ENCODE measurements around the gene IER5L. TPM values are rescaled to one million over a fixed set of nuclear protein-coding genes. Genes with fewer than 3 reads are reported as not detected.
A peak's percentile ranks its signal among the peaks of the same experiment; 100 is the strongest.

Gene IER5L
- total and polyA plus RNA-seq, 9 of the 15 experiments (the other 6 are each of a cell fraction or from before 2014, with no cell fraction given): 0.14 to 11.9 (median 0.52) TPM

DNA sequence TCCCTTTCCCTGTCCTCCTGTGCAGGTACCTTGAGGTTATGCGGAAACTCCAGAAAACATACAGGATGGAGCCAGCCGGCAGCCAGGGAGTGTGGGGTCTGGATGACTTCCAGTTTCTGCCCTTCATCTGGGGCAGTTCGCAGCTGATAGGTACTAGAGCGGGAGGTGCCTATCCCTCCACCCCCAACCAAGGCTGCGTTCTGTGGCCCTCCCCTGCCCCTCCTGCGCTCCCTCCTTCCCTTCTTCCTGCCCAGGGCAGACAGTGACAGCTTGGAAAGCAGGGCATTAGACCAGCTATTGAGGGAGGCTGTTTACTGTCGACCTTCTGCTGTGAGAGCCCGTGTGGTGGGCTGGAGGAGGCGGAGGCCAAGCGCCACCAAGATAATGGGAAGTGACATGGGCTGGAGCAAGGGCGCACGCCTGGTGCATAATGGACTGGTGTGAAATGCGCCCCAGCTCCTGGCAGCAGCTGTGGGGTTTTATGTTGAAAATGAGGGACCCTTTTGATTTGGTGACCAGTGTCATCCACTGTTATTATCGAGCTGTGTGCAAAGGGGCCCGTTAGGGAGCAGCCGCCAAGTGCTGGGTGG, 41.5 kb downstream of the IER5L start:
- FAIRE-seq (no peak), DNase-seq (ENCODE audit: extremely low read depth in 1 of 4, low spot score in 3 of 4) (no peak), ATAC-seq (no peak)
- H3K9ac ChIP-seq (ENCODE audit: insufficient read depth in 1 of 2, low read depth in 2 of 2, low read length in 2 of 2): peak overlapping the region in 1 of 2 experiments; percentile 67; a peak in 2 of 4 replicates
- no peak overlapping the region for H2AFZ ChIP-seq (ENCODE audit: low read depth, low read length)
- POLR2A ChIA-PET: interaction anchor here (0.5 to 0.7 kb wide), 4 partner anchors 15 to 515 kb away, joined by 3 read pairs; no protein-coding TSS in a partner anchor
- no TSS peak for BruUV-seq (replicated peaks)
- CTCF ChIA-PET (ENCODE audit: low intra/inter-chr PET ratio): no interaction called here
- H3K4me3 ChIP-seq: no peak overlapping the region
- 82% methylated on average over 14 of the region's 16 CpGs for WGBS (ENCODE audit: insufficient coverage, low coverage, missing lambda C conversion rate)
- no peak overlapping the region for H3K27ac ChIP-seq (ENCODE audit: extremely low read depth, low read depth, low read length)
- H3K36me3 ChIP-seq (ENCODE audit: control insufficient read depth, insufficient read depth, low read length): peaks cover 69% of the 10 kb centered on the region
- H3K79me2 ChIP-seq (ENCODE audit: control insufficient read depth, insufficient read depth, low read length): peaks cover 9% of the 10 kb centered on the region
- no peaks in the 10 kb centered on the region for H3K27me3 ChIP-seq (ENCODE audit: control insufficient read depth in 2 of 2, insufficient read depth in 2 of 2, low read length in 2 of 2)
- no peaks in the 10 kb centered on the region for H3K9me3 ChIP-seq (replicated peaks; ENCODE audit: control insufficient read depth, insufficient read depth, low read depth, low read length)
- H4K20me1 ChIP-seq (replicated peaks; ENCODE audit: control insufficient read depth, insufficient read depth, low read length): no peaks in the 10 kb centered on the region
- H3K9me1 ChIP-seq (ENCODE audit: control insufficient read depth, insufficient read depth, low read length): no peaks in the 10 kb centered on the region
- in situ Hi-C loops (cut with MboI): no loop called here
- TF ChIP-seq ZNF263 (CRISPR knock-in tag; IDR thresholded peaks at IDR 0.05; ENCODE audit: borderline replicate concordance) (no peak), TAF15 (IDR thresholded peaks at IDR 0.05; ENCODE audit: low read depth, low read length) (no peak), KLF16 (IDR thresholded peaks at IDR 0.05) (no peak), CSDE1 (IDR thresholded peaks at IDR 0.05) (no peak), ZNF212 (CRISPR knock-in tag; IDR thresholded peaks at IDR 0.05) (no peak), ARID2 (IDR thresholded peaks at IDR 0.05) (no peak), CBX3 (IDR thresholded peaks at IDR 0.05; ENCODE audit: borderline replicate concordance in 1 of 2, low read length in 2 of 2) (no peak), ZBTB17 (CRISPR knock-in tag; IDR thresholded peaks at IDR 0.05) (no peak), FOXK1 (CRISPR knock-in tag; IDR thresholded peaks at IDR 0.05; ENCODE audit: borderline replicate concordance) (no peak), GATAD2B (IDR thresholded peaks at IDR 0.05; ENCODE audit: borderline replicate concordance) (no peak), MED1 (CRISPR knock-in tag; IDR thresholded peaks at IDR 0.05; ENCODE audit: borderline replicate concordance) (no peak), NCOR1 (IDR thresholded peaks at IDR 0.05) (no peak), ETV5 (CRISPR knock-in tag; IDR thresholded peaks at IDR 0.05; ENCODE audit: low read depth) (no peak), EGR1 (conservative IDR thresholded peaks at IDR 0.05) (no peak), RNF2 (IDR thresholded peaks at IDR 0.05) (no peak), XRCC4 (IDR thresholded peaks at IDR 0.05; ENCODE audit: extremely low read depth, insufficient read depth, insufficient read length) (no peak), NR0B1 (IDR thresholded peaks at IDR 0.05; ENCODE audit: partially characterized antibody) (no peak), HEY1 (CRISPR knock-in tag; IDR thresholded peaks at IDR 0.05; ENCODE audit: borderline replicate concordance) (no peak)
- TF ChIP-seq, protein P1, sequence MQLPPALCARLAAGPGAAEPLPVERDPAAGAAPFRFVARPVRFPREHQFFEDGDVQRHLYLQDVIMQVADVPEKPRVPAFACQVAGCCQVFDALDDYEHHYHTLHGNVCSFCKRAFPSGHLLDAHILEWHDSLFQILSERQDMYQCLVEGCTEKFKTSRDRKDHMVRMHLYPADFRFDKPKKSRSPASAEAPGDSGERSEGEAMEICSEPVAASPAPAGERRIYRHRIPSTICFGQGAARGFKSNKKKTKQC (CRISPR knock-in tag; IDR thresholded peaks at IDR 0.05): no peak
- intact Hi-C loops (cut with micrococcal nuclease): loop anchor here (10.0 kb wide), 1 partner anchor 648 kb away; no protein-coding TSS in a partner anchor
- H3K4me1 ChIP-seq (replicated peaks in 1 of 2; ENCODE audit: control insufficient read depth in 2 of 2, insufficient read depth in 2 of 2, low read length in 2 of 2): peaks cover 22 to 35% of the 10 kb centered on the region in 2 experiments
- no peak overlapping the region for H3K4me2 ChIP-seq (ENCODE audit: insufficient read depth, low read length)

Measured in K562 (cell line).